ENCODE data around the gene TRMT10B.
A peak's percentile ranks its signal among the peaks of the same experiment; 100 is the strongest.
"Not testable (repeated sequence)": the region's sequence is repeated elsewhere in the genome, so short reads cannot be mapped to it uniquely, and the experiment has no call there.

TRMT10B gene

GRCh38 chr9:37753489-37754190 is at the start of gene TRMT10B:
Gene TRMT10B, plus strand, starts transcription at chr9:37753805. Its CDS starts 8,127 bp downstream, at chr9:37761932.
- peak; percentile 77 to 81 for DNase-seq

DNA sequence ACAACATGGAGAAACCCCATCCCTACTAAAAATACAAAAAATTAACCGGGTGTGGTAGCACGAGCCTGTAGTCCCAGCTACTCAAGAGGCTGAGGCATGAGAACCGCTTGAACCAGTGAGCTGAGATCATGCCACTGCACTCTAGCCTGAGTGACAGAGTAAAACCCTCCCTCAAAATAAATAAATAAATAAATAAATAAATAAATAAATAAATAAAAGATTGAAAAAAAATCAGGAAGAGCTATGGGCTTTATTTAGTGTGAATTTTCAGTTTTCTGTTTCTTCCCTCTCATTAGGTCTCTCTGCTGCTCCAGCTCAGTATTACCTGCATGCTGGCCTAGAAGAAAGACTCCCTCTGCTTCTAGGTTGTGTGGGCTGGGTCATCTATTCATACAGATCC is 47.8 kb upstream of the TRMT10B start:
- no peak for DNase-seq

- DNase-seq: no peak
These were observed 47.3 kb upstream of the TRMT10B start for GRCh38 chr9:37706290-37706689.

DNA sequence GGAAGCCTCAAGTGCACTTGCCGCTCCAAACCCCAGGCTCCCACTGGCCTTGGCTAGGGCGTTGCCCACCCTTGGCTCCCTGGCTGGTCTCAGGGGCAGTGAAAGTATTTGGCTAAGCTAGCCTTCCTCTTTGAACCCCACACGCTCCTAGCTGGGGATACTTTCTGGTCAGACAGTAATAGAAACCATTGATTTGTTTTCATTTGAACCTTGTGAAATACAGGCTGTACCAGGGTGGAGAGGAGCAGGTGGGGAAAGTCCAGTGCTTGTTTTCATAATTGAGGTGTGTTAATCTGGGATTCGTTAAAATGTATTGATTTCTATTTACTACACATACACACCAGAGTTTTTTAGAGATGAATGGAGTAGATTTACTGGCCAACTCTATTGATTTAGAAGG is 45.9 kb upstream of the TRMT10B start:
- DNase-seq: no peak

DNA sequence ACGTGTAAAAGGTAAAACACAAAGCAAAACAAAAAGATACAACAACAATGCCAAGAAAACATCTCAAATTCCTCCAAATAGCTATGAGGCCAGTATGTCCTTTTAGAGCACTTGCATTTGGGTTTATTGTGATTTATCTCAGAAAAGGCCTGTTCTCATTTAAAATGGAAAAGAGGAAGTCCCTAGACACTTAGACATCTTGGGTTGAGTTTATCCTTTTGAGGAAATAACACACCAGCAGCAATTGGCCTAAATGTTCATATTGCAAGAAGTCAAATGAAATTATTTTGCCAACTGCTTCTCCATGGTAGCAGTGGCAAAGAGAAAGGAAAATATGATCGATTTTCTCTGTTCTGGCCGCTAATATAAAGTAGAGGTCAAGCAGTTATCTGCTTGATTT is 43.6 kb upstream of the TRMT10B start:
- DNase-seq: no peak

- DNase-seq: no peak
These were observed 38.3 kb upstream of the TRMT10B start for GRCh38 chr9:37715260-37715659.

DNA sequence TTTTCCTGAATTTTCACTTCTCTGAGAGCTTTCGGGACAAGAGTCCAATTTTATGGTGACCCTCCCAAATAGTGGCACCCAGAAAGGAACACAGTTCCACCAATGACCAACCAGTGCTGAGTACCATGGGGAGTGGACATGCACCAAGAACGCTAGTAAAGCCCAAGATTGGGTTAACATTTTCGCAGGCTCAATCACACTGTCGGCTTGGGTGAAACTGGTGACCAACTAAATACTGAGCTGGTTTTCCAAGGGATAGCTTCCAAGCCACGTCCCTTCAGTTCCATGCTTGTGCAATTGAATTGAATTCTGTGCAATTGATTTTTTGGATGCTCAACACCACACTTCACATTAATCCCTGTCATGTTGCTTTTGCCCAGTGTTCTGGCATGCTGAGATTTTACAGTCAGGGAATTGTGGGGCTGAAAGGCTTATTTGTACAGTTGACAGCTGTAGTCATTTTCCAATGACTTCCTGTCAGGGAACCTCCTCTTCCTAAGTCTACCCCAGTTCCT is 37.6 kb upstream of the TRMT10B start:
- no peak for DNase-seq

GRCh38 chr9:37719526-37719925 is 34.1 kb upstream of the TRMT10B start:
- DNase-seq: no peak

GRCh38 chr9:37727013-37727412 is 26.6 kb upstream of the TRMT10B start:
- no peak for DNase-seq

GRCh38 chr9:37729499-37729898 is 24.1 kb upstream of the TRMT10B start:
- no peak for DNase-seq

DNA sequence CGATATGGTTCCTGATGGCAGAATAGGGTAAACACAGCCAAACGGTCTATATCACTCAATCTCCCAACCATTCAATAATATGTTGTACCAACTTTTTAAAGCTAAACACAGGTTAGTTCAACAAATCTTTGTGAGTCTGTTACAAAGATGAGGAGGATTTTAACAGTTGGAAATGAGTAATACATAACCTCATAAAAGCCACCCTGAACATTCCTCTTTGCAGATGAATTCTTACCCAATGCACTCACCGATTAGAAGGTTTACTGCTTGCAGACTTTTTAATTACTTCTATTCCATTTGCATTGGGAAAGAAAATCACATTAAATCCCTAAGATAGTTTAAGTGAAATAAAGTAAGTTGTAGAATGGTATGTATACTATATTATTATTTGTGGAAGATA is 23.3 kb upstream of the TRMT10B start:
- no peak for DNase-seq

GRCh38 chr9:37730839-37731238 is 22.8 kb upstream of the TRMT10B start:
- no peak for DNase-seq

GRCh38 chr9:37732086-37732741 is 21.4 kb upstream of the TRMT10B start:
- no peak for DNase-seq

DNA sequence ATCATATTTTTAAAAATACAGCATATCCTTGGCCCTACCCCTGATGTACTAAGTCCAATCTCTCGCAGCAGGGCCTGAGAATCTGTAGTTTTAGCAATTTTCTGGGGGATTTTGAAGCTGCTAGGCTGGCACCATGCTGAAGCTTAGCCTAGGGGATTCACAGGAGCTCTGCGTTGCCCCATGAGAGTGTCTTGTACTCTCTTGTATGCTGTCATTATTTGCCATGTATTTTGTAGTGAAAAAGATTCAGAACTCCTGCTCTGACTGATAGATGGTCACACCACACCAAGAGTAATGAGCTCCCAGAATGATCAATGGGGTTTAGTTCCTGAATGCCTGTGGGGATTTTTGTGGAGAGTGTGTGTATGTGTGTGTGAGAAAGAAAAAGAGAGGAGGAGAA is 20.7 kb upstream of the TRMT10B start:
- DNase-seq: no peak

DNA sequence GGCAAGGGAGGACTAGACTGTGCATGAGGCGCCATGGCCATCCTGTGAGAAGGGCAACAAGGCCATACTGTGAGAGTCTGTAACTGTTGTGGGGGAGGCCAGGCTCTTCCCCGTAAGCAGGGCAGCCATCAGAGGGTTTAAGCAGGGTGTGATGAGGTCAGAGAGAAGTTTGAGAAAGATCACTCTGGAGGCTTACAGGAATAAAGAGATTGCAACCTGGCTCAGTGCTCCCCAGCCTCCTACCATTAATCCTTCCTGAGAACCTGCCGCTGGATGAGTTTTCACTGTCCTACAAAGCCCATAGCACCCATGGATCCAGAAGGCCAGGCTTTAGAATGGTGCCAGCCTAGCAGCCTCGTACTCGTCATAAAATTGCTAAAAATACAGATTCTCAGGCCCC is 14.4 kb upstream of the TRMT10B start:
- no peak for DNase-seq

DNA sequence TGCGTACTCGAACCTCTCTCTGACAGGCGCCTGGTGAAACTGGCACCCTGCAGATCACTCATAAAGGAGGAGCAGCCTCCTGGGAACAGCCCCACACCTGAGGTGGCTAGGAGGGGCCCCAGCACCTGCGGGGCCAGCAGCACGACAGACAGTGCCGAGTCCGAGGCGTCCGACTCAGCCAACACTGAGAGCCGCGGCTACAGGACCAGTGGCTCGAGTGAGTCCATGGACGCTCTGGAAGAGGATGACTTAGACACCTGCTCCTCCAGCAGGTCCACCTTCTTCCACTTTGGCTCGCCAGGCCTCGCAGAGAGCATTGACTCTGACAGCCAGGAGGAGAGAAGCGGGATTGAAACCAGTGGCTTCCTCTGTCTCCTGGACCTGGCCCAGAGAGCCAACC is 13.5 kb upstream of the TRMT10B start:
- no peak for DNase-seq

GRCh38 chr9:37740631-37741328 is 12.8 kb upstream of the TRMT10B start:
- DNase-seq: no peak

DNA sequence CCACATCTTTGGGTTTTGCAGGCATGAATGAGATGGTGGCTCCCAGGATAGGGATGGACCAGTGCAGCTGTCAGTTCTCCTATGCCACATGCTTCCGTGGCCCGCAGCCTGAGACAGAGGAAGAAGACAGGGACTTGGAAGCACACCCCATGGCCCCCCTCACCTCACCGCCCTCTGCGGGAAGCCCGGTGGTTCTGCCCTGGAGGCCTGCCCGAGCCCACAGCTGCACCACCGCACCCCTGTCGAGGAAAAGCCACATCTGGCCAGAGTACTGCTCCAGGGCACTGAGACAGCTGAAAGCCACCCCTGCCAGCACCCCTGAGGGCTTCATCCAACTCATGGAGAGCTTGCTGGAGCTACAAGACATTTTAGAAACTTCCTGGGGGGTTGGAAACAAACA is 7.6 kb upstream of the TRMT10B start:
- no peak for DNase-seq

DNA sequence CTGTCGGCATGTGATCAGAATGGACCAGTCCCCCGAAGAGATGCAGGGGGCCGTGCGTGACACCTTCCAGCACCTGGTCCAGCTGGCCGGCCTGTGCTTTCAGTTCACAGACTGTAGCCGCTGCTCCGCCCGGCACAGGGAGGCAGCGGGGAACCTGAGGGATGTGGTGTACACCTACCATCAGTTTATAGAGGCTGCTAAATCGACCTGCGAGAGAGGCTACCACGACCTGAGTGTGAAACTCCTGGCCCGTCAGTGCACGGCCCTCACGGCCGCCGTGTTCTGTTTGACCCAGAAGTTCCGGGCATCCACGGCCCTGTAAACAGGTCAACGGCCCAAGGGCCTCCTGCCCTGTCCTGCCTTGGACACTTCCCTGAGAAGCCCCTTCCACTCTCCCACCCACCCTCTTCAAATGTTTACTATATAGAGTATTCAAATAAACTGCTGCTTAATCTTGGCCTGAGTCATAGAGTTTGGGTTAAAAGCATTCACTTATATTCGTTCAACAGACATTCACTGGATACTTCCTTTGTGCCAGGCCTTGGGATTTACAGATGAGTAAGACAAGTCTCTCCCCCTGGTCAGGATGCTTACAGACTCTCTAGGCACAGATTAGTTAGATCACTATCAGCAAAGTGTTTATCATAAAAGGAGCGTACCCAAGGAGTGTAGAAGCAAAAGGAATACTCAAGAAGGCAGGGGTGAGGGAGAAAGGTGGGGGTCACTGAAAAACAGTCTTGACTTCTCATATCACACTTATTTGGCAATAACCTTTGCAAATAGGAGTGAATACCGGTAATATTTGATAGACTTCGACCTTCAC is 6.9 kb upstream of the TRMT10B start:
- DNase-seq: no peak

- peak; percentile 58 to 70 for DNase-seq
These were observed 6.3 kb upstream of the TRMT10B start for GRCh38 chr9:37747271-37747753.

GRCh38 chr9:37749129-37749528 is 4.5 kb upstream of the TRMT10B start:
- no peak for DNase-seq

GRCh38 chr9:37751186-37751585 is 2.4 kb upstream of the TRMT10B start:
- no peak for DNase-seq

DNA sequence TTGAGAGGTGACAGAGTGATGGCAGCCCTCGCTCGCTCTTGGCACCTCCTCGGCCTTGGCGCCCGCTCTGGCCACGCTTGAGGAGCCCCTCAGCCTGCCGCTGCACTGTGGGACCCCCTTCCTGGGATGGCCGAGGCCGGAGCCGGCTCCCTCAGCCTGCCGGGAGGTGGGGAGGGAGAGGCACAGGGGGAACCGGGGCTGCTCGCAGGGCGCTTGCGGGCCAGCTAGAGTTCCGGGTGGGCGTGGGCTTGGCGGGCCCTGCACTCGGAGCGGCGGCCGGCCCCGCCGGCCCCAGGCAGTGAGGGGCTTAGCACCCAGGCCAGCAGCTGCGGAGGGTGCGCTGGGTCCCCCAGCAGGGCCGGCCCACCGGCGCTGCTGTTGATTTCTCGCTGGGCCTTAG is 1.9 kb upstream of the TRMT10B start:
- DNase-seq: not testable (repeated sequence)
